Stimulated activated naive CD8-positive, alpha-beta T cell treated with anti-CD3 and anti-CD28 coated beads, Interleukin-15, Interleukin-2, amounts not matched to agents 100 U/mL and 50 U/mL, for 24 hours (primary cell): Measurements from ENCODE around the gene FOXL2.
"Not testable (repeated sequence)": the region's sequence is repeated elsewhere in the genome, so short reads cannot be mapped to it uniquely, and the experiment has no call there.

Source experiments
- ATAC-seq: fragments of 150-1000 bp; cut with Tn5 transposase; one replicate; pipeline ENCODE4 v1.10.0; 2021
- DNase-seq: peaks from one replicate; pipeline ENCODE4 v3.0.0; 2021

FOXL2 gene

GRCh38 chr3:138933068-138933668 is 13.8 kb downstream of the FOXL2 start:
- no peak for DNase-seq
- no peak for ATAC-seq

- DNase-seq (no peak), ATAC-seq (no peak)
Observed at GRCh38 chr3:138928727-138929372, 18.1 kb downstream of the FOXL2 start.

GRCh38 chr3:138923531-138923994 is 23.4 kb downstream of the FOXL2 start:
- ATAC-seq, result peak; percentile 77
- peak; percentile 88 for DNase-seq

GRCh38 chr3:138922400-138922799 is 24.5 kb downstream of the FOXL2 start:
- not testable (repeated sequence) for ATAC-seq, DNase-seq

GRCh38 chr3:138921316-138922292 is 25.3 kb downstream of the FOXL2 start:
- ATAC-seq (no peak), DNase-seq (no peak)

DNA sequence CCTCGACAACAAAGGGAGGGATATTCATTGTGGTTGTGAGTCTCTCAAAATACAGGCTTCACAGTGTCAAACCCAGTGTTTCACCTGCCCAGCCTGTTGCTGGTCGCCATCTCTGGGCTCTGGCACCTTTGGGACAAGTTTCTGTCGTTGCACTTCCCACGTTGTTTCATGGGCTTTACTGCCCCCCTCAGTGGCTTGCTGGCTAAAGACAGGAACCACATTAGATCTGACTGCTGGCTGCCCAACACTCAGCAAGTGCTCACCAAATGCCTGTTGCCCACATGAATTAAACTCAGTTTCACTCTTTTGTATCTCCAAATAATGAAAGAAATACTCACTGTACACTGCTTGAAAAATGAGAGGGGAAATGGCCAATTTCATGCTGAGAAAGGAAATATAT is 27.6 kb downstream of the FOXL2 start:
- DNase-seq (no peak), ATAC-seq (no peak)

DNA sequence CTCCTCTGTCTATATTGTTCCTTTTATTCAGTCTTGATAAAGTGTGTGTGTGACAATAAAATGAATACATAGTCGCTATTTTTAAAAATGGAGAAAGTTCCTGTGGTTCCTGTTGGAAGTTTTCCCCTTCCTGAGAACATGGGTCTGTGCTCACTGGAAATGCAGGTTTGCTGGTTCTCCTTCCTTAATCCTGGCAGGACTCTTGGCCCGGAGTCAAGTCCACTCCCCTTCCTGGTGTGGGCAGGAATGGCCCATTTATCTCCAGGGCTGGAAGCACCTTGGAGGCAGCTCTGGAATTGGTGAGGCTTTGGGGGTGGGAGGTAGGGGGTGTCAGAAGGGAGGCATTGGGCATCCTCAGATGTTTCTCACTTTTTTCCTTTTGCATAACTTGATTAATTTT is 30.1 kb downstream of the FOXL2 start:
- no peak for DNase-seq
- no peak for ATAC-seq

GRCh38 chr3:138915503-138916498 is 31.1 kb downstream of the FOXL2 start:
- ATAC-seq (peak; percentile 89), DNase-seq (peak; percentile 90)

DNA sequence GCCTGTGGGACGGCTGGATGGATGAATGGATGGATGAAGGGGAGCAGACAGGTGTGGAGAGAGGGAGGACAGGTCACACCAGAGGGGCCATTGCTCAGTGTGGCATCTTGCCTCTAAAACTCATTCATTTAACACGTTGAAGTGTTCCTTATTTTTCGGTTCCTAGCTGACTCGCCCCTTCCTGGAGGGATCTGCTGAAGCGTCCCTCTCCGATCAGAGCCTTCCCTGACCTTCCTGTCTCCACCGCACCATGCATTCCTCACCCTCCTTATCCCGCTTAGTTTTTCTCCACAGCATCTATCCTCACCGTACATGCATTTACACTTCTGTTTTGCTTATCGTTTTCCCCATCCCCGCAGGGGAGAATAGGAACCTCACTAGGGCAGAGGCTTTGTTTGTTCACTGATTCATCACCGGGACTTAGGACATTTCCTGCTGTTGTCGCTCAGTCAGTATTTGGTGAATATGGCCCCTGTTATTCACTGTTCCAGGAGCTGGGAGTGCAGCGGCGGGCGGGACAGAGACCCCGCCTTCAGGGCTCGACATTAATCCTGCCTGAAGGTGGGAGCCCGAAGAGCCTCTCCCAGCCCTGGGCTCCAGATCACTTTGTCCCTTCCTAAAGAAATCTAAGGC is 32.0 kb downstream of the FOXL2 start:
- ATAC-seq (peak; percentile 21), DNase-seq (no peak)

GRCh38 chr3:138913766-138914165 is 33.2 kb downstream of the FOXL2 start:
- no peak for DNase-seq
- ATAC-seq, result no peak

DNA sequence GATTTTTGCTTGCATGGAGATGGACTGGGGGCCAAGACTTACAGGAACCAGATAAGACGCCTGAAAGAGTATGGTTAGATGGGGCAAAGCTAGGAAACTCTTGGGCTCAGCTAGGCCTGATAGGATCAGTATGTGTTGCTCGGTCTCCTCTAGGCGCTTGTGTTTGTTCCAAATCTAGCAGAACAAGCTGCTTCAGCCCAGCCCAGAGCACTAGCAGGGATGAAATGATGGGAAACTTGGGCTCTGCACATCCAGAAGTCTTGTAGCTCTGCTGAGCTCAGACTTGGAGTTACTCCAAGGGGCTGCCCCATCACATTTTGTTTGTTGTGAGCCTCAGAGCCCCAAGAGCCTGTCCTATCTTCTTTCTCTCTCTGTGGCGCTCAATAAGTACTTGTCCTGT is 34.7 kb downstream of the FOXL2 start:
- ATAC-seq, result no peak

DNA sequence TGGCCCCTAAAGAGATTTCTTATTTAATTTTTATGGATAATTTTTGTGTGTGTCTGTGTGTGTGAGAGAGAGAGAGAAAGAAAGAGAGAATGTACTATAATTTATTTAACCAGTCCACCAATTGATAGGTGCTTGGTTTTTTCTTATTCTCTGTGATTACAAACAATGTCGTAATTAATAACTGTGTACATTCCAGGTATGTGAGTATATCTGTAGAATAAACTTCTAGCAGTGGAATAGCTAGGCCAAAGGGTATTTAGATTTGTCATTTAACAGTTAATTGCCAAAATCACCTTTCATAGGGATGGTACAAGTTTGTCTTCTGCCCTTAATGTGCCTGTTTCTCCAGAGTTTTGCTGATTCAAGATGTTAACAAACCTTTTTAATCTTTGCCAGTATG is 35.3 kb downstream of the FOXL2 start:
- no peak for ATAC-seq

More for the DNA sequence above, 34.7 kb downstream of the FOXL2 start:
- DNase-seq, result no peak

DNA sequence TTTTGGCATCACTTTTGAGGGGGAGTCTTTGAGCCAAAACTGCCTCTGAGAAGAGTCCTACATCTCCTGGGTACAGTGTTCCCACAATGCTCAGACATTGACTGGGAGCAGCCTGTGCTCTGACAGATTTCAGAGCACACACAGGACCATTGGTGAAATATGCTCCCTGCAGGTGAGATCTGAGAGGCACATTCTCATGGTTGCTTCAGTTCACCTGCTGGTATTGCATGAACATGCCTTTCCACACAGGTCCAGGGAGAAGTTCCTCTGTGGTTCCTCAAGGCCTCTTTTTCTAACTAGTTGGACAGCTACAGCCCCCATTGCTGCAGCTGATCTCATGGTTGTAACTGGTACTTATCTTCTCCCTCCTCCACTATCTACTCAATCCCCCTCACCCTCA is 37.0 kb downstream of the FOXL2 start:
- ATAC-seq (no peak), DNase-seq (no peak)

More for the DNA sequence above, 35.3 kb downstream of the FOXL2 start:
- DNase-seq, result no peak

DNA sequence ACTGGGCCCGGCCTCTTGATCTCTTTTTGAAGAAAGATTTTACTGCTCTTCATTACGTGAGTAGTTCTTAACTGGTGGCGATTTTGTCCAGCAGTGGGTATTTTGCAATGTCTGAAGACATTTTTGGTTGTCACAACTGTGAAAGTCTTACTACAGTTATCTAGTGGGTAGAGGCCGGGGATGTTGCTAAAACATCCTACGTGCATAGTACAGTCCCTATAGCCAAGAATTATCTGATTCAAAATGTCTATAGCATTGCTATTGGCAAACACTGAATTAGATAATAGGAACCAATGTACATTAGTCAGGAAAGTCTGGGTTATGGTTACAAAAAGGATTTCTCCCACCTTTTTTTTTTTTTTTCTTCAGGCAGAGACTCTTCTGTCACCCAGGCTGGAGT is 38.1 kb downstream of the FOXL2 start:
- no peak for DNase-seq
- no peak for ATAC-seq

- DNase-seq (no peak), ATAC-seq (no peak)
Observed at GRCh38 chr3:138907539-138907938, 39.4 kb downstream of the FOXL2 start.

- no peak for DNase-seq
- no peak for ATAC-seq
Observed at GRCh38 chr3:138902171-138902570, 44.8 kb downstream of the FOXL2 start.

DNA sequence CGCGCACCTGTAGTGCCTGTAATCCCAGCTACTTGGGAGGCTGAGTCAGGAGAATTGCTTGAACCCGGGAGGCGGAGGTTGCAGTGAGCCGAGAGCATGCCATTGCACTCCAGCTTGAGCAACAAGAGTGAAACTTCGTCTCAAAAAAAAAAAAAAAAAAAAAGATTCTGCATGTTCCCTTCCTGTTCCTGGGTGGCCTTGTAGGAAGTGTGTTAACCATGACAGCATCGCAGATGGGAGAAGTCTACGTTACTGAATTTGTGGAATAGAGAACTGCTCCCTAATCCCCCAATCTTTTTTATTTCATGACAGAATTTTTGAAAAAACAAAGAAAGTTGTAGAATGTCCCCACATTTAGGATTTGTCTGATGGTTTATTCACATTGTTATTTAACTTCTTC is 45.4 kb downstream of the FOXL2 start:
- no peak for ATAC-seq
- DNase-seq, result no peak

DNA sequence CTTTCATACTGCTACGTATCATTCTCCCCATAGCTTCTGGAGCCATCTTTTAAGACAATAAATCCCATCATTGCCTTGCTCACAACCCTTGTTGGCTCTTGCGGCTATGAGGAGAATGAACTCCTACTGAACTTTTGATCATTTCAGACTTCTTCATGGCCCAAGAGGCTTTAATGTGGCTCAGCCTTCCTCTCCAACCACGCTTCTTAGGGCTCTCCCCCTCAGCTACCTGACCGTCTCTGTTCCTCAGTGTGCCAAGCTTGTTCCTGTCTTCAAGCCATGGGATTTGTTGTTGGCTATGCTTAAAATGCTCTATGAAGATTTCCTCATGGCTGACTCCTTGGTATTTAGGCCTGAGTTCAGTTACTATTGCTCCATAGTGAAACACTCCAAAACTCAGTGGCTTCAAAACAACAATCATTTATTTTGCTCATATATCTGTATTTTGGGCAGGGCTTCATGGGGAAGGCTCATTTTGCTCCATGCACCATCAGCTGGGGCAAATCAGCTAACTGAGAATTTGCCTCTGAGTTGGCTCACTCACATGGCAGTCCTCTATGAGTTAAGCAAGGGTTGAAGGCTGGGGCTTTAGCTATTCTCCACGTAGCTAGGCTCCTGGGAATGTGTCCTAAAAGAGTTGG is 47.5 kb downstream of the FOXL2 start:
- DNase-seq (no peak), ATAC-seq (no peak)

DNA sequence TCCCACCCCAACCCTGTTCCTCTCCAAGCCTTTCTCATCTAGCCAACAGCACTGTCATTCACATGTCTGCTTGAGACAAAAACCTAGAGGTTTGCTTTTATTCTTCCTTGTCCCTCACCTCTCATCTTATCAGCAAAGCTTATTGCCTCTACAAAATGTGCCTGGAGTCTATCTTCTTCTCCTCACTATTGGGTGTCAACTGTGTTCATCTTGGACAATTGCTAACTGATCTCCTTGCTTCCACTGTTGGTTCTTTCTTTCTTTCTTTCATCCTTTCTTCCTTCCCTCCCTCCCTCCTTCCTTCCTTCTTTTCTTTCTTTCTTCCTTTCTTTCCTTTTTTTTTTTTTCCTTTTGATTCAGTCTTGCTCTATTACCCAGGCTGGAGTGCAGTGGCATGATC is 48.2 kb downstream of the FOXL2 start:
- no peak for ATAC-seq
- no peak for DNase-seq

- DNase-seq (no peak), ATAC-seq (no peak)
Observed at GRCh38 chr3:138898301-138898700, 48.6 kb downstream of the FOXL2 start.
